MCF 10A (cell line): ENCODE measurements around the gene ARMCX5. TPM values are rescaled to one million over a fixed set of nuclear protein-coding genes. Genes with fewer than 3 reads are reported as not detected.

Experiments
- BruUV-seq: library from RNA; stranded (reverse); fragments of 400-500 nt; replicated peaks from 2 replicates; lab custom pipeline; 2021; lab: Mats Ljungman, UMichigan
- CTCF ChIA-PET: fragments of 300-600 bp; sonication (Branson Sonifier 250); formaldehyde crosslinking; extraction: SDS; loops from one replicate; lab custom pipeline; 2021; ENCODE audit warnings: antibody characterized with exemption, inconsistent platforms; lab: Yijun Ruan, JAX
- POLR2A ChIA-PET: fragments of 300-600, 350-650 bp; sonication (Branson Sonifier 250); formaldehyde crosslinking; extraction: SDS; loops from one replicate; lab custom pipeline; 2020; ENCODE audit warnings: antibody characterized with exemption, inconsistent platforms; lab: Yijun Ruan, JAX
- DNase-seq: peaks from one replicate; pipeline ENCODE4 v3.0.0-alpha.2; 2018; ENCODE audit not compliant: unreplicated experiment
- H3K27ac Mint-ChIP-seq: one replicate; pipeline ENCODE4 v1.8.0; 2022; ENCODE audit warnings: mild to moderate bottlenecking, low read depth, mixed read lengths; ENCODE audit not compliant: unreplicated experiment
- H3K27me3 Mint-ChIP-seq: one replicate; pipeline ENCODE4 v1.8.0; 2022; ENCODE audit warnings: mixed read lengths; ENCODE audit not compliant: insufficient read depth, unreplicated experiment
- H3K36me3 Mint-ChIP-seq: one replicate; pipeline ENCODE4 v1.8.0; 2022; ENCODE audit warnings: mild to moderate bottlenecking, moderate library complexity, mixed read lengths; ENCODE audit not compliant: insufficient read depth, unreplicated experiment
- H3K4me1 Mint-ChIP-seq: one replicate; pipeline ENCODE4 v1.8.0; 2022; ENCODE audit warnings: mixed read lengths; ENCODE audit not compliant: insufficient read depth, unreplicated experiment
- H3K4me3 Mint-ChIP-seq: one replicate; pipeline ENCODE4 v1.8.0; 2022; ENCODE audit warnings: mild to moderate bottlenecking, moderate library complexity, mixed read lengths; ENCODE audit not compliant: unreplicated experiment
- H3K9me3 Mint-ChIP-seq: one replicate; pipeline ENCODE4 v1.8.0; 2022; ENCODE audit warnings: mixed read lengths; ENCODE audit not compliant: unreplicated experiment
- CTCF ChIP-seq: fragments of 200-600 bp; IDR thresholded peaks from one replicate; pipeline ENCODE4 v1.8.0; 2022; ENCODE audit warnings: antibody characterized with exemption, mild to moderate bottlenecking; ENCODE audit not compliant: unreplicated experiment
- intact Hi-C: fragments of 100-400 bp; cut with micrococcal nuclease; formaldehyde crosslinking; loops from 2 replicates; pipeline ENCODE4 v1.14.1; 2022
- total RNA-seq: library from RNA; stranded (reverse); gene quantifications from 2 replicates; pipeline ENCODE4 v1.2.3, GENCODE V29; 2022

ARMCX5 gene
- total RNA-seq, 1 experiment from 2014 or later = 15.2 TPM

- BruUV-seq = no TSS peak
- no peaks in the 10 kb centered on the region for H3K27me3 Mint-ChIP-seq
- H3K27ac Mint-ChIP-seq = no peak overlapping the region
- POLR2A ChIA-PET = no interaction called here
- no peaks in the 10 kb centered on the region for H3K36me3 Mint-ChIP-seq
- no peak for TF ChIP-seq CTCF
- intact Hi-C loops = no loop called here
- H3K9me3 Mint-ChIP-seq = peaks cover 12% of the 10 kb centered on the region
- no peak overlapping the region for H3K4me3 Mint-ChIP-seq
- CTCF ChIA-PET = no interaction called here
- no peak for DNase-seq
- H3K4me1 Mint-ChIP-seq = no peaks in the 10 kb centered on the region
Observed at GRCh38 chrX:102637561-102637960, 38.2 kb downstream of the ARMCX5 start.

GRCh38 chrX:102650903-102651241, 51.6 kb downstream of the ARMCX5 start:
- intact Hi-C loops = no loop called here
- no peak for TF ChIP-seq CTCF
- no peak overlapping the region for H3K4me3 Mint-ChIP-seq
- CTCF ChIA-PET = no interaction called here
- no TSS peak for BruUV-seq
- DNase-seq = no peak
- H3K9me3 Mint-ChIP-seq = peaks cover 11% of the 10 kb centered on the region
- POLR2A ChIA-PET = no interaction called here
- peaks cover 3% of the 10 kb centered on the region for H3K27me3 Mint-ChIP-seq
- no peak overlapping the region for H3K27ac Mint-ChIP-seq
- no peaks in the 10 kb centered on the region for H3K4me1 Mint-ChIP-seq
- no peaks in the 10 kb centered on the region for H3K36me3 Mint-ChIP-seq

GRCh38 chrX:102651242-102652011, 52.1 kb downstream of the ARMCX5 start, which contains the start of gene GPRASP1:
GPRASP1 (plus strand) TSS chrX:102651483; CDS start chrX:102653914, 2,431 bp downstream.
- peaks cover 9% of the 10 kb centered on the region for H3K27me3 Mint-ChIP-seq
- ChIA-PET POLR2A (no interaction called here), CTCF (no interaction called here)
- no TSS peak for BruUV-seq
- no peaks in the 10 kb centered on the region for H3K36me3 Mint-ChIP-seq
- H3K4me1 Mint-ChIP-seq = no peaks in the 10 kb centered on the region
- no peak within 1 kb of the TSS for H3K4me3 Mint-ChIP-seq
- H3K27ac Mint-ChIP-seq = no peak within 1 kb of the TSS
- intact Hi-C loops = no loop called here
- TF ChIP-seq CTCF = no peak
- peaks cover 17% of the 10 kb centered on the region for H3K9me3 Mint-ChIP-seq
- DNase-seq = no peak

- CTCF ChIA-PET = no interaction called here
- TF ChIP-seq CTCF = no peak
- no peak for DNase-seq
- Mint-ChIP-seq H3K4me3 (no peak overlapping the region), H3K36me3 (no peaks in the 10 kb centered on the region), H3K27me3 (peaks cover 16% of the 10 kb centered on the region), H3K9me3 (peaks cover 18% of the 10 kb centered on the region), H3K4me1 (no peaks in the 10 kb centered on the region), H3K27ac (no peak overlapping the region)
- no TSS peak for BruUV-seq
- intact Hi-C loops = no loop called here
- POLR2A ChIA-PET = no interaction called here
Observed at GRCh38 chrX:102652031-102652688, 52.8 kb downstream of the ARMCX5 start.

Other genes with a start within 250 kb of the ARMCX5 start
- not detected in 2 replicates for gene NXF2B, start 159.5 kb upstream of the ARMCX5 start, total RNA-seq
- gene TCP11X2, start 127.7 kb upstream of the ARMCX5 start, total RNA-seq = not detected in 2 replicates
- gene TMSB15A, start 82.8 kb upstream of the ARMCX5 start, total RNA-seq = not detected in 2 replicates
- gene GPRASP1, start 52.0 kb downstream of the ARMCX5 start, total RNA-seq = 1.2 and 2.0 TPM in 2 replicates
- gene GPRASP2, start 112.9 kb downstream of the ARMCX5 start, total RNA-seq = 4.0 and 4.9 TPM in 2 replicates
- 1.6 and 2.5 TPM in 2 replicates for gene GPRASP3, start 121.2 kb downstream of the ARMCX5 start, total RNA-seq